Hematopoietic multipotent progenitor cell (in vitro differentiated cells): ENCODE measurements around the gene ZNHIT6. TPM values are rescaled to one million over a fixed set of nuclear protein-coding genes. Genes with fewer than 3 reads are reported as not detected.
"Not testable (repeated sequence)": the region's sequence is repeated elsewhere in the genome, so short reads cannot be mapped to it uniquely, and the experiment has no call there.

Experiments
- DNase-seq, 3 donors: peaks; one replicate each; pipeline ENCODE4 v3.0.0-alpha.2; 2011 to 2015; ENCODE audit warnings: low read depth in 2 of 3, low spot score in 2 of 3
- total RNA-seq: library from RNA; depleted of rRNA; stranded (reverse); fragments of >200 nt; gene quantifications from one replicate; pipeline ENCODE4 v1.2.3, GENCODE V29; 2012

ZNHIT6 gene
- 5.9 TPM for total RNA-seq

GRCh38 chr1:85707990-85708828 is at the start of gene ZNHIT6:
TSS of gene ZNHIT6 (minus strand) at chr1:85708433. CDS start at chr1:85708284, 149 bp downstream.
- DNase-seq: peak; percentile 74 to 96 (median 94)

GRCh38 chr1:85756864-85757263 is 48.6 kb upstream of the ZNHIT6 start:
- no peak for DNase-seq

- DNase-seq: no peak
Measured at GRCh38 chr1:85748120-85748519, 39.9 kb upstream of the ZNHIT6 start.

- no peak for DNase-seq
Measured at GRCh38 chr1:85746777-85747176, 38.5 kb upstream of the ZNHIT6 start.

DNA sequence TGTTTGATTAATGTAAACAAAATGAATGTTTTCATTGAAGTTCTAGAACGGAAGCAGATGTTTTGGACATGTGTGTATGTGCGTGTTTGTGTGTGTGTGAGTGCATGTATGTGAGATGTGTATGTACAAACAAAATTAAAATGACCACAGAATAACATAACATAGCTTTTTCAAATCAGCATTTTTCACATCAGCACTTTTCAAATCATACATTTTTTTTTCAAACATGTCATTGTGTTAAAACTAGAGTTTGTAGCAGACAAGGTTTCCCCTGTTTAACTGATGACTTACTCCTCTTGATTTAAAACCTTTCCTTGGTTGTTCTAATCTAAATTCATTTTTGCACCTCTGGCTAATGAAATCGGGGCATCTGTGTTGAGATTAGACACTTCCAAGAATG is 35.6 kb upstream of the ZNHIT6 start:
- no peak for DNase-seq

DNA sequence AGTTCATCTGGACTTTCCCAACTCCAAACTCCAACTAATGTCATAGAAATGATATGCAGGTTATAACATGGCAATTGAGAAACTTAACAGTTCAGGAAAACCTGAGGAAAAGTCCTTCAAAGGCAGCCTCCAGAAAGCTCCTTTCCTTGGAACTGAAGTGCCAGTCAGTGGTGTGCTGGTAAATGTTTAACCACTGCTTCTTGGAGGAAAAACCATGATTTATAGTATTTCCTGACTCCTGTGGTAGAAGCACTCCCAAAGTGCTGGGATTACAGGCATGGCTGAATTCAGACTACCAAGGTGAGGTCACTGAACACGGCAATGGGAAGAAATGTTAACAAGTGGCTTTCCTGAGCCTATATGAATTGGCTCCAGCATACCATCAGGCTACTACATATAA is 26.7 kb upstream of the ZNHIT6 start:
- DNase-seq: no peak

- DNase-seq: no peak
Measured at GRCh38 chr1:85718678-85719340, 10.6 kb upstream of the ZNHIT6 start.

DNA sequence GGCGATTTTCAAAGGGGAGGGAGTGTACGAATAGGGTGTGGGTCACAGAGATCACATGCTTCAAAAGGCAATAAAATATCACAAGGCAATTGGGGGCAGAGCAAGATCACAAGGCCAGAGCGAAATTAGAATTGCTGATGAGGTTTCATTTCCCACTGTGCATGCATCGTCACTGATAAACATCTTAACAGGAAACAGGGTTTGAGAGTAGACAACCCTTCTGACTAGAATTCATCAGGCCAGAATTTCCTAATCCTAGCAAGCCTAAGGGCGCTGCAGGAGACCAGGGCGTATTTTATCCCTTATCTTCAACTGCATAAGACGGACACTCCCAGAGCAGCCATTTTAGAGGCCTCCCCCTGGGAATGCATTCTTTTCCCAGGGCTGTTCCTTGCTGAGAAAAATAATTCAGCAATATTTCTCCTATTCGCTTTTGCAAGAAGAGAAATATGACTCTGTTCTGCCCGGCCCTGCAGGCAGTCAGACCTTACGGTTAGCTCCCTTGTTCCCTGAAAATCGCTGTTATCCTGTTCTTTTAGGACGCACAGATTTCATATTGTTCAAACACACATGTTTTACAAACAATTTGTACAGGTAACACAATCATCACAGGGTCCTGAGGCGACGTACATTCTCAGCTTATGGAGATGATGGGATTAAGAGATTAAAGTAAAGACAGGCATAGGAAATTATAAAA is 6.3 kb upstream of the ZNHIT6 start:
- not testable (repeated sequence) for DNase-seq

- no peak for DNase-seq
Measured at GRCh38 chr1:85708829-85709227, 595 bp upstream of the ZNHIT6 start.

DNA sequence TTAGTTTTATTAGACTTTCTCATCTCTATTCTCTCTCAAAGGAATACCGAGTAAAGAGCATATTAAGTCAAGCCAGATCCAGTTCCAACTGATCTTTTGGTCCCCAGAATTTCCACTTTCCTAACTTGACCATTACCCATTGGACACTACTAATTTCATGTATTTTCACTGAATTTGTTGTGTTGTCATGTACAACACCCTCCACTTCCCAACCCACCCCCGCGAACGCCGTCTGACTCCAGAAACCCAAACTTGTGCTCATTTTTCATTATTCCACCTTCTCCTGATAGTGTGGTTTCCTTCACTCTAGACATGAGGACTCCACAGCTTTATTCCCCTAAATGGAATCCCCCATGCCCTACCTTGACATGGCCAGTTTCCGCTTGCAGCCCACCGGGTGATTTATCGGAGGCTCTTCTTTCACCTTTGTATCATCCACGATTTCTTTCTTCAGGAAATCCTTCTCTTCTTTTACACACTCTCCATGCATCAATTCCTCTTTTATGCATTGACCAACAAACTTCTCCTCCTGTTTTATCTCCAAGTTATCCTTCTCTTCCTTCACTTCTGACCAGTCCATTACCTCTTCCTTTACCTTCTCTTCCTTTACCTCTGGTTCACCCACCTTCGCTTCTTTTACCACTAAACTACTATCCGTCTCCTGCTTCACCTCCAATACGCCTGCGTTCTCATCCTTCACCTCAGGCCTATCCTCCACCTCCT is 805 bp downstream of the ZNHIT6 start:
- peak in 1 of 3 donors; percentile 16 for DNase-seq

- peak in 1 of 3 donors; percentile 13 for DNase-seq
Measured at GRCh38 chr1:85705940-85706339, 2.3 kb downstream of the ZNHIT6 start.

GRCh38 chr1:85700422-85700821 is 7.8 kb downstream of the ZNHIT6 start:
- DNase-seq: no peak

DNA sequence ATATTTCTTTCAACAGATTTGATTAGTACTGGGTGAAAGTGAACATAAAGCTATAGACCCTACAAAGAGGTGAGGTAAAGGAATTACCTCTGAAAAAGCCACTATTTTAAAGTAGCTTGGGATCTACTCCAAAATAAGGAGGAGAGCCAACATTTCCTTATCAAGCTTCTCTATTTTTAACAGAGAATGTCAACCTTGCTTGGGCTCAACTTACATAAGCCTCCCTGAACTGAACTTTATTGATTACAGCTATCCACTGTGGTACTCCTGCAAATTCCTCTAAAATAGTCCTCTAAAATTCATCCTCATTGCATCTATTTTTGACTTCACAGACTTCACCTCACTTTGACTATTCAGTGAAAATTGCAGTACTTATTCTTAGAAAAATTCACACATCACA is 10.3 kb downstream of the ZNHIT6 start:
- no peak for DNase-seq

DNA sequence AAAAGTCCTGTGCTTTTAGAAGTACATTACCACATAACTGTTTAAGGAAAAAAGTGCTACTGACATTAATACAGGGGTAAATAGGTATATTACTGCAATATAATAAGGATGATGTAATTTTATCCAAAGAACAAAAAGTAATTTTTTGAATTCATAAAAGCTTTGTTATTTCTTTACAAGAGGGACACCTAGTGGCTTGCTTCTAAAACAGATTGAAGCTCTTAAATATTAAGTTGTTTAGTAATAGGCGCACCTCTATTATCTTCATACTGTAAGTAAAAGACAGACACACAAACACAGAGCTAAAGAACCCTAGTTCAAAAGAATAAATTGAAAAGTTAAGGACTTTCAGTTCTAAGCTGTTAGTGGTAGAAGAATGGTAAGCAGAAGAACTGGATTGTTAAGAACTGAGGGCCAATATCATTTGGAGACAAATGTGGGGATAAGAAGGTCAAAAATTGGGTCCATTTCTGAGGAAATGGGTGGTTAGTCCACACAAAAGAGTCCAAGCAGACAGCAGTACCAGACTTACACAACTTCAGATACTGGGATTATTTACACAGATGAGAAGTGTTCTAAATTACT is 15.4 kb downstream of the ZNHIT6 start:
- peak in 1 of 3 donors; percentile 56 for DNase-seq

DNA sequence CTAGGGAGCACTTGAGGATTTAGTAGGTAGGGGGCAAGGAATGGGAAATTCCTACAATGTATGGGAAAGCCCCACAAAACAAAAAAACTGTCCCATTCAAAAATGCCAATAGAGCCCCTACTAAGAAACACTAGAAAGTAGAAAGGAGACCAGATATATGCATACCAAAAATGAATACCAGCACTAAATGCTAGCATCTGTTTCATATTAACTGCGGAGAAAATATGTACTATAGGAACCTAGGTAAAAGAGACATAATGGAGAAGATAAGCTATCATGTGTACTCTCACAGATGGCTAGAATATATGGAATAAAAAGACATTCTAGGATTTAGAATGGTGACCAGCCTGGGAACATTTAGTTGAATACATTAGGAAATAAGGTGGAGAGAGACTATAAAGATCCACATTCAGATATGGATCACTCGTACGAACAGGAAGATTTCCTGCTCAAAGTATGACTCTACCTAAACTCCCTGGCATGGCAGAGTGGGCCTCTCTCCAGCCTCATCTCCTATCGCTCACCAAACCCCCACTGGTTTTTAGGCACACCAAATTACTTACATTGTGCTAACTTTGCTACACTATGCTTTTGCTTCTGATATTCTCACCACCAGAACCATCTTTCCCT is 18.3 kb downstream of the ZNHIT6 start:
- no peak for DNase-seq

GRCh38 chr1:85683292-85684025 is 24.8 kb downstream of the ZNHIT6 start:
- DNase-seq: no peak

DNA sequence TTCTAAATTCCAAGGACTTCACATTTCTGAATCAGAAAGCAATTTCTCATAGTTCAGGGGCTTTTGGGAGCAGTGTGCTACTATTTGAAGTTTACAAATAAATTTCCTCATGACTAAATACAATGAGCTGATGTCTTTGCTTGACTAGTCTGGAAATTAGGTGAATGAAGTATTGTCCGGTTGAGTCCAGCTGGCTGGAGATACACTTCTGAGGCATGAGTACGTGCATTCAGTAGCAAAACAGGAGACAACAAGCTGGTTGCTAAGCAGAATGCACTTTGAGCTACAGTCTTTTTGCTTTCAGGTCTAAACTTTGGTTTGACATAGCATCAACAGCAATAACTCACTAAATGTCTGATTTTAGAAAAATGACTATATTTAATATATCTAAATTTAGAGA is 27.1 kb downstream of the ZNHIT6 start:
- DNase-seq: no peak

DNA sequence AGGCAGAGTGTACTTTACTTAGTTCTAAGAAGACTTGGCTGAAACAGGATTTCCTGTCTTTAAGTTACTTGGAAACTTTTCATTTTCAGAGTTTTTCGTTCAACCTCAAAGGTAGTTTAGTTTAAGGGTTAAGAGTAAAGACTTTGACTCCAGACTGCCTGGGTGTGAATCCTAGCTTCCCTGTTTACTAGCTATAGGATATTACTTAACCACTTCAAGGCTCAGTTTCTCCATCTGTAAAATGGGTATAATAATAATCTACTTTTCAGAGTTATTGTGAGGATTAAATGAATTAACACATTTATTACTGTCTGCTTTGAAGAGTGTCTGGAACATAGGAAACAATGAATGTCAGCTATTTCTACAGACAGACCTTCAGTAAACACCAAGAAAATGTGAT is 30.0 kb downstream of the ZNHIT6 start:
- no peak for DNase-seq

DNA sequence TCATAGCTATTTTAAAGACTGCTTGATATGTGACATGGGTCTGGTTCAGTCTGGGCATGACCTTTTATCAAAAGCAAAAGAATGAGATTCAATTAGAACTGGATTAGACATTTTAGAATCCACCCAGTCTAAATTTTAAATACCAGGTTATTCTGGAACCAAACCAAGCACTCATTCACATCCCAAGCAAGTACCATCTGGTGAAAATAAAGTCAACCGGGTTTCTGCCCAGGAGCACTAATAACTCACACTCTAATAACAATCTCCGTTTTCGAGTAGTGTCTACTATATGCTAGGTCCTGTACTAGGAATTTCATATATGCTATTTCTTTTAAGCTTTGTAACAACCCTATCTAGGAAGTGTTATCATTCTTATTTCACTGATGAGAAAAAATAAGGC is 30.6 kb downstream of the ZNHIT6 start:
- DNase-seq: no peak
